GM21619 (cell line): ENCODE results near the gene ADAM22.
"Not testable (repeated sequence)": the region's sequence is repeated elsewhere in the genome, so short reads cannot be mapped to it uniquely, and the experiment has no call there.

Experiments
- ATAC-seq: cut with Tn5 transposase; IDR thresholded peaks from one replicate; pipeline ENCODE4 v1.9.1; 2021; ENCODE audit not compliant: unreplicated experiment

ADAM22 gene

GRCh38 chr7:87933953-87934698, at the start of gene ADAM22:
Gene ADAM22, plus strand, starts transcription at chr7:87934251. Its CDS starts 215 bp downstream, at chr7:87934466.
- ATAC-seq, result peak; percentile 96

- no peak for ATAC-seq
Observed at GRCh38 chr7:87885018-87885417, 49.0 kb upstream of the ADAM22 start.

- no peak for ATAC-seq
Observed at GRCh38 chr7:87886875-87887274, 47.2 kb upstream of the ADAM22 start.

- ATAC-seq, result no peak
Observed at GRCh38 chr7:87895363-87895762, 38.7 kb upstream of the ADAM22 start.

- ATAC-seq, result no peak
Observed at GRCh38 chr7:87899255-87899654, 34.8 kb upstream of the ADAM22 start.

GRCh38 chr7:87907136-87907906, 26.7 kb upstream of the ADAM22 start:
- not testable (repeated sequence) for ATAC-seq

GRCh38 chr7:87908814-87909213, 25.2 kb upstream of the ADAM22 start:
- not testable (repeated sequence) for ATAC-seq

- ATAC-seq, result no peak
Observed at GRCh38 chr7:87912121-87912520, 21.9 kb upstream of the ADAM22 start.

GRCh38 chr7:87918740-87919139, 15.3 kb upstream of the ADAM22 start:
- no peak for ATAC-seq

GRCh38 chr7:87919875-87920274, 14.2 kb upstream of the ADAM22 start:
- ATAC-seq, result no peak

GRCh38 chr7:87920578-87920977, 13.5 kb upstream of the ADAM22 start:
- ATAC-seq, result no peak

- ATAC-seq, result not testable (repeated sequence)
Observed at GRCh38 chr7:87922759-87923395, 11.2 kb upstream of the ADAM22 start.

- peak; percentile 98 for ATAC-seq
Observed at GRCh38 chr7:87926581-87927461, 7.2 kb upstream of the ADAM22 start.

GRCh38 chr7:87933605-87933952, 472 bp upstream of the ADAM22 start:
- peak; percentile 17 for ATAC-seq

GRCh38 chr7:87934699-87935383, 790 bp downstream of the ADAM22 start:
- ATAC-seq, result no peak

GRCh38 chr7:87935384-87935706, 1.3 kb downstream of the ADAM22 start:
- ATAC-seq, result no peak

GRCh38 chr7:87941138-87941537, 7.1 kb downstream of the ADAM22 start:
- no peak for ATAC-seq

GRCh38 chr7:87944547-87944946, 10.5 kb downstream of the ADAM22 start:
- no peak for ATAC-seq

GRCh38 chr7:87945926-87946325, 11.9 kb downstream of the ADAM22 start:
- not testable (repeated sequence) for ATAC-seq

- ATAC-seq, result no peak
Observed at GRCh38 chr7:87948371-87948770, 14.3 kb downstream of the ADAM22 start.
